CD4-positive, alpha-beta T cell treated with Interleukin-21 for 1 hour (primary cell): ENCODE data around the gene ABCC5.

ENCODE experiments used
- DNase-seq: peaks from one replicate; pipeline ENCODE4 v3.0.0-alpha.2; 2020

Gene ABCC5

GRCh38 chr3:183968666-183969245, 48.9 kb downstream of the ABCC5 start:
- DNase-seq = no peak

DNA sequence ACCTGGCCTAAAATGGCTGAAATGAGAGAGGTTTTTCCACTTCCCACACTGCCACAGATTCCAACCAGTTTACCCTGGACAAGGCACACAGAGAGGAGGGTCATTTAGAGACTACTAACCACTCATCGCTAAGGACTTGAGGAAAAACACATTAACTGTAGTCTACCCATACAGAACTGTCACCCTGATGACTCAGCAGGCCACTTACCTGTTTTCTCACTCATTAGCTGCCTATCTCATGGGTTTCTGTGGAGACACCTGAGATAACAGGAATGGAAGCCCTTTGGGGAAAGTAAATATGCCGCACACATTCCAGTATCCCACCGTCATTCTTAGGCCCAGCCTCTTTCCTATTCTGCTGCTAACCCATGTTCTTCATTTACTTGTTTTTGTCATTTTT, 50.0 kb downstream of the ABCC5 start:
- DNase-seq = no peak

GRCh38 chr3:183966361-183966791, 51.3 kb downstream of the ABCC5 start:
- DNase-seq = no peak

GRCh38 chr3:183962807-183963206, 54.9 kb downstream of the ABCC5 start:
- no peak for DNase-seq

- DNase-seq = no peak
Measured at GRCh38 chr3:183959214-183959613, 58.5 kb downstream of the ABCC5 start.

DNA sequence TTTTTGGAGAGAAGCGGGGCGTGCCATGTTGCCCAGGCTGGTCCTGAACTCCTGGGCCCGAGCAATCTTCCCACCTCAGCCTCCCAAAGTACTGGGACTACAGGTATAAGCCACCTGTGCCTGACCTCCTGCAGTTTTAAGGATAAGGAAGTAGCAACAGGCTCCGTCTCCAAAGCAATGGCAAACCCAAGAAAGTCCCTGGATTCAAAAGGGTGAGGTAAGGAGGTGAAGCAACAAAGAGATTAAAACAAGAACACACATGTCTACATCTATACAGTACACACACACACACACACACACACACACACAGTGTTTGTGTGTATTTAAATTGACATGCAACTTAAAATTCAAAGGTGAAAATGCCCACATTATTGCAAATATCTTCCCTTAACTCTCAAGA, 58.9 kb downstream of the ABCC5 start:
- DNase-seq = no peak

DNA sequence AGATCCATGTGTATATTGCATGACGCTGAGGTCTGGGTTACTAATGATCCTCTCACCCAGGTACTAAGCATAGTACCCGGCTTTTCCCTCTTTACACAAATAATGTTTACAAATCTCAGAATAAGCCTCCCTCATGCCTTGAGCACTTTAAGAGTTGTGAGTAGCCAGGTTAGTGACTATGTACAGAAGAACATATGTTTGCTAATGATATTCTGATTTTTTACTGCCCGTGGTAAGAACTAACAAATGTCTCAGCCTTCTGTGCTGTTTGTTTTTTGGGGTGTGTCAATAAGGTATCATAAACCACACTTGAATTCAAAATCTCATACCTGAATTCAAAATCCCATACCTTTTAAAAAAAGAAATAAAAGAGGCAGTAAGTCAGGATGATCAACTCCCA, 59.5 kb downstream of the ABCC5 start:
- DNase-seq = no peak

- DNase-seq = no peak
Measured at GRCh38 chr3:183954875-183955274, 62.8 kb downstream of the ABCC5 start.

DNA sequence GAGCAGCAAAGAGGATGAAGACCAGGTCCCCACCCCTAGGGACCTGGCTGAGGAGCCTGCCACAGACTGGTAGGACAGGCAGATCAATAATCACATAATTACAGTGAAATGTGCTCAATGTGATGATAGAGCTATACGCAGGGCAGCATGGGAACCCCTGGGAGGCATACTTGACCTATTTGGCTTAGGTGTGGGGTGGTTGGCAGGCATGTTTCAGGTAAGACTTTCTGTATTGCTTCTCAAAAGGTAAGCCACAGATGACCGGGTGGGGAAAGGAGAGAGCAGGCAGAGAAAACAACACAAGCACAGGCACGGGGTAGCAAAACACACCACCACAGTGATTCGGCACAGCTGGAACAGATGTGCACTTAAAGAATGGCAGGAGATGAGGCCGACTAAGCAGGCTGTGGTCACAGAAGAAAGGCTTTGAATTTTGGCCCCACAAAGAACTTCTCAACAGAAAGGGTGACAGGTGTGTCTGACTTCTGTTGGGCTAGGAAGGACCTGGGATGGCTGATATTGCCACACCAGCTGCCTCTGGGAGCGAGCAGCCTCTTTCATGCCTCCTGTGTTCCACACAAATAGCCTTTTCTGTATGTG, 64.1 kb downstream of the ABCC5 start:
- no peak for DNase-seq

DNA sequence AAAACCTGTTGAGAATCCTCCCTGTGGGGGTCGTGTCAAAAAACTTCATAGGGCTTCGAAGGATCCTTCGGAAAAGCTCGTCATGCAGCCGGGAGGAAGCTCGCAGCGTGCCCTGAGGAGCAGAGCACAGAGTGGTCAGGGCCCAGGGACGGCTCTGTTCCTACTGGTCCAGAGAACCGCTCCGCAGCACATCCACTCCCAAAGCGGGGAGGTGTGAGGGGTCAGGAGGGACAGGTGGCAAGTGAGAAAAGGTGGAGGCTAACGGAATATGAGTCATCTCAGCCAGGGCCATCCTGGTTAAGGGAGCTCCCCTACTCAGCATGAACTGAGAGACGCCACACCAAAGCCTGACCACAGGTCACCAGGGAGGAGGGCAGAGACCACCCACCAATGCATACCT, 66.2 kb downstream of the ABCC5 start:
- no peak for DNase-seq

DNA sequence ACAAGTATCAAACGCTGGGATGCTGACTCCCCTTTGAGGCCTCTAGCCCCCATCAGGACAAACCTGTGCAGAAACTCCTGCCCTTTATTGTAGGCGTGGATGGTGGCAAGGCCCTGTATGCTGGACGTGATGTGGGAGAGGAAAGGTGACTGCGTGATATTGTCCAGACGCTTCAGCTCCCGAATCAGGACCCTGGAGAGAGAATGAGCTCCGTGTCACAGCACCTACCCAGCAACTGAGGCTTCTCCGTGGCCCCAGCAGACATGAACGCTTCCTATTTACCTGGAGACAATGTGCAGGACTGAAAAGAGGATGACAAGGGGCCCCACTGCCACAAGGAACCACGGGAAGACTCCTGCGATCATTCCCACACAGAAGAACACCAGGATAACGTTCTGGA, 68.0 kb downstream of the ABCC5 start:
- no peak for DNase-seq

DNA sequence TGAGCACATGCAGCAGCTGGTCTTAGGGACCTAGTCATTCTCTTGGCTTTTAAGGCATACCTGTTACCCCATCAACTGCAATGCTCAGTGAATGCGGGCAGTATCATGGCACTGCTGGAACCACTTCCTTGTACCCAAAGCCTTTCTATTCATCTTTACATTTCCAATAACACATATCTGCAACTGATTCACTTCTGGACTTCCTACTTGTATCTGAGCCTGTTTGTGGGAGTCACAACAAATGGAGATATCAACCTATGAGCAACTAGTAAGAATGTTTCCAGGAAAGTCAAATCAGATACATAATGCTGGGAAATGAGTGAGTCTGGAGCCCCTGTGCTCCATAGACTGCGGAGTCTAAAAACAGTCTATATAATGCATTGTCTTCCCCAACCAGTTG, 71.6 kb downstream of the ABCC5 start:
- no peak for DNase-seq

DNA sequence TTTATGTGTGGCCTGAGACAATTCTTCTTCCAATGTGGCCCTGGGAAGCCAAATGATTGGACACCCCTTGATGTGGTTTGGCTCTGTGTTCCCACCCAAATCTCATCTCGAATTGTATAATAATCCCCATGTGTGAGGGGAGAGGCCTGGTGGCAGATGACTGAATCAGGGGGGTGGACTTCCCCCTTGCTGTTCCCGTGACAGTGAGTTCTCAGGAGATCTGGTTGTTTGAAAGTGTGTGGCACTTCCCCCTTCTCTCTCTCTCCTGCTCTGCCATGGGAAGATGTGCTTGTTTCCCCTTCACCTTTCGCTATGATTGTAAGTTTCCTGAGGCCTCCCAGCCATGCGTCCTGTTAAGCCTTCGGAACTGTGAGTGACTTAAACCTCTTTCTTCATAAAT, 72.9 kb downstream of the ABCC5 start:
- DNase-seq = no peak

- no peak for DNase-seq
Measured at GRCh38 chr3:183943739-183944138, 73.9 kb downstream of the ABCC5 start.

DNA sequence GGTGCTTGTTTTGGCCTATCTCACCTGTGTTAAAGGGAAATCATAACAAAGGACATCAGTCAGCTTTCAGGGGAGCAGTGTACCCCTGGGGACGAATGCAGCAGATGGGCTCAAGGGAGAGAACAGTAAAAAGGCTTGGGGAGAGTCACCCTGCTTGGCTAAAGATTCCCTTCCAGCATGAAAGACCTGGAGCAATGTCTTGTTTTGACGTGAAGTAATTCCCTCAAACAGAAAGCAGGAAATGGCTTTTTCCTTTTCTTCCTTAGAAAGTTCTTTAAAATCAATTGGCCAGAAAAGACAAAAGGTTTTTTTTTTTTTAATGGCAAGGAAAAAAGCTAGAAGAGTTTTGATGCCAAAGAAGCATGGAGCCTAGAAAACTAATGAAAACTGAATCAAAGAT, 76.5 kb downstream of the ABCC5 start:
- no peak for DNase-seq

- no peak for DNase-seq
Measured at GRCh38 chr3:183937601-183938286, 79.9 kb downstream of the ABCC5 start.

DNA sequence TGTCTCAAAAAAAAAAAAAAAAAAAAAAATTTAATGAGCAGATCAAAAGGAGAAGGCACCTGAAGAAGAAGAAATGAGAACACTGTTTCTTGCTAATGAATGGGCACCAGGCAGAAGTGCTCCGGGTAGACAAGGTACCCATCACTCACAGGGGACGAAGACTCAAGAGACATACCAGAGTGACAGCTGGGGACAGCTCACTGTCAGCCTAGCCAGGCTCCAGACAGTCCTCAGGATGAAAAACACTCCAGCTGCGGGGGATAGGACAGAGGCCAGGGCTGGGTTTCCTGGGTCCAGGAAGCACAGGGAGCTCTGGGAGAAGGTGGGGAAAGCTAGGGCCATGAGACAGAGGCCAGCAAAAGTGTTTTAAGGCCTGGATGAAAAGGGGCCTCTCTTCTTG, 84.5 kb downstream of the ABCC5 start:
- DNase-seq = no peak

GRCh38 chr3:183931881-183932280, 85.8 kb downstream of the ABCC5 start:
- DNase-seq = no peak

- DNase-seq = no peak
Measured at GRCh38 chr3:183930086-183930485, 87.6 kb downstream of the ABCC5 start.

DNA sequence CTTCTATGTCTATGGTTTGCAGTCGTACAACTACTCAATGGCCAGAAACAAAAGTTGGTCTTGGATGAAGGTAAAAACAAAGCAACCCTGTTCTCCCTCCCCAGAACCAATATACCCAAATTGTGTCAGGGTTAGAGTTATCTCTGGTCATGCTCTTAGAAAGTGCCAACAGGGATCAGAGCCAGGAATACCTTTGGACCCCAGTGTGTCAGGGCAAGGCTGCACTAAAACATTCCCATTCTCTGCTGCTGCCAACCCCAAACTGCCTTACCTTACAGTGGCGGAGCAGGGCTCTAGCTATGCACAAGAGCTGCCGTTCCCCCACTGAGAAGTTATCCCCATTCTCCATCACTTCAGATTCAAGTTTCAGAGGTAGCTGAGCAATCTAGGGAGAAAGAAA, 90.6 kb downstream of the ABCC5 start:
- DNase-seq = no peak

DNA sequence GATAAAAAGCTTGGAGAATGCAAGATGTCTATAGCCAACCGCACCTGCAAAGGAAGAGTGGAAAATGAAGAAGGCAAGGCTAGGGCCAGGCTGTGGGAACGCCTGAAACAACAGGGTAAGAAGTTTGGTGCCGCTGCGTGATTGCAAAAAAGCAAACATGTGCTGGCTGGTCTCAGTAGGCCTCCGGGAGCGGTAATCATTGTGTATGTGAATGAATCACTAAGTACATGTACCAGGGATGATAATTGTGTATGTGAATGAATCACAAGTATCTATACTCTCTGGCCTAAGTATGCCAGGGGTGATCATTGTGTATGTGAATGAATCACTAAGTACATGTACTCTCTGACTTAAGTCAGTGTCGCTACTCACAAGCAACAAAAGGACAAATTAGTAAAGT, 92.7 kb downstream of the ABCC5 start:
- DNase-seq = no peak

DNA sequence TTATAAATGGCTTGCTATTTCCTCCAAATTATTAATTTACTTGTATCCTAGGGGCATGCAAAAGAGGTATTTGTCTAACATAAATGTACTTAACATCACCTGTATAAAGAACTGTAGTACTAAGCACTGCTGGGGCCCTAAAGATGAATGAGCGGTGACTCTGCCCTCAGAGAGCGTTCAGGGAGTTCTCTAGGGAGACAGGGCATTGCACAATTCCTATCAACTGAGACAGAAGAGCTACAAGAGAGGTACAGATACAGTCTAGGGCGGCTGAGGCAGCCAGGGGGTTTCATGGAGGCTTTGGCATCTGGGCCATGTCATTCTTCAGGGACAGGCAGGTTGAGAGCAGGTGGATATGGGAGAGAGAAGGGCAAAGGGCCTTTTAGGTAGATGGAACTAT, 93.1 kb downstream of the ABCC5 start:
- no peak for DNase-seq

- no peak for DNase-seq
Measured at GRCh38 chr3:183922421-183922820, 95.3 kb downstream of the ABCC5 start.

GRCh38 chr3:183921096-183921495, 96.6 kb downstream of the ABCC5 start:
- no peak for DNase-seq

GRCh38 chr3:183920416-183920815, 97.3 kb downstream of the ABCC5 start:
- no peak for DNase-seq
